ENCODE measurements around the gene PI4KA. TPM values are rescaled to one million over a fixed set of nuclear protein-coding genes. Genes with fewer than 3 reads are reported as not detected.
"Not testable (repeated sequence)": the region's sequence is repeated elsewhere in the genome, so short reads cannot be mapped to it uniquely, and the experiment has no call there.

Gene PI4KA
- total and polyA plus RNA-seq, 4 donors = 35.4 to 107 (median 50.3) TPM

DNA sequence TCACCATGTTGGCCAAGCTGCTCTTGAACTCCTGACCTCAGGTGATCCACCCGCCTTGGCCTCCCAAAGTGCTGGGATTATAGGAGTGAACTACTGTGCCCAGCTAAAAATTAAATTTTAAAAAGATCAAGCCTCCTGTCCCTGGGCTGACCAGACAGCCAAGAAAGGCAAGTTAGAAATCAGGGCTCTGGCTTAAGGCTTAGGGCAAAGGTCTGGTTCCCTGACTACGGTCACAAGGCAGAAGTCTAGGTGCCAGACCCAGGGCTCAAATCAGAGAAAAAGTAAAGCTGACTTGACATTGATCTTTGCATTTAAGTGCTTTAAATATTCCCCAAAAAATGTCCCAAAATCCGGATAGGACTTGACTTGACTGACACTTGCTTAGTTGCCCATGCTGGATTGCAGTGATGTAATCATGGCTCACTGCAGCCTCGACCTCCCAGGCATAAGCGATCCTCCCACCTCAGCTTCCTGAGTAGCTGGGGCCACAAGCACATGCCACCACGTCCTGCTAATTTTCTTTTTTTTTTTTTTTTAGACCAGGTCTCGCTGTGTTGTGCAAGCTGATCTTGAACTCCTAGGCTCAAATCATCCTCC lies 41.3 kb upstream of the PI4KA start:
- no peaks in the 10 kb centered on the region for H3K36me3 ChIP-seq (ENCODE audit: control insufficient read depth in 4 of 4, insufficient read depth in 4 of 4, low read length in 4 of 4)
- peaks cover 0 to 4% (median 0%) of the 10 kb centered on the region in 5 donors for H3K4me1 ChIP-seq (ENCODE audit: control insufficient read depth in 5 of 5, insufficient read depth in 5 of 5, low read length in 5 of 5)
- no peaks in the 10 kb centered on the region for H3K27me3 ChIP-seq (ENCODE audit: control insufficient read depth in 3 of 3, insufficient read depth in 3 of 3, low read length in 2 of 3)
- ATAC-seq (ENCODE audit: insufficient read depth, low FRiP score) (no peak), DNase-seq (no peak)
- no peaks in the 10 kb centered on the region for H3K9me3 ChIP-seq (ENCODE audit: control insufficient read depth in 4 of 4, insufficient read depth in 3 of 4, low read length in 3 of 4)
- 62 to 71% methylated on average over 7 of the region's 7 CpGs for WGBS, 2 donors
- no peak for TF ChIP-seq CTCF (IDR thresholded peaks at IDR 0.05; ENCODE audit: control extremely low read depth, extremely low read depth)
- no peak overlapping the region for H3K4me3 ChIP-seq
- no peak overlapping the region for H3K27ac ChIP-seq (ENCODE audit: low read depth in 1 of 2, low read length in 1 of 2)
- H3K9ac ChIP-seq (ENCODE audit: insufficient read depth in 1 of 2, low read length in 2 of 2) = no peak overlapping the region

DNA sequence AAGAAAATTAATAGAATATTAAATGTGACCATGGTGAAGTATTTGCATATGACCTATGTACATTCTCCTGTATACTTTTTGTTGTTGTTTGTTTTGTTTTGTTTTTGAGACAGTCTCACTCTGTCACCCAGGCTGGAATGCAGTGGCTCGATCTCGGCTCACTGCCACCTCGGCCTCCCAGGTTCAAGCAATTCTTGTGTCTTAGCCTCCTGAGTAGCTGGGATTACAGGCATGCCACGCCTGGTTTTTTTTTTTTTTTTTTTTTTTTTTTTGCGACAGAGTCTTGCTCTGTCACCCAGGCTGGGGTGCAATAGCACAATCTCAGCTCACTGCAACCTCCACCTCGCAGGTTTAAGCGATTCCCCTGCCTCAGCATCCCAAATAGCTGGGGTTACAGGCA lies 39.1 kb upstream of the PI4KA start:
- DNase-seq; H3K36me3 ChIP-seq (ENCODE audit: control insufficient read depth in 4 of 4, insufficient read depth in 4 of 4, low read length in 4 of 4); H3K4me1 ChIP-seq (ENCODE audit: control insufficient read depth in 5 of 5, insufficient read depth in 5 of 5, low read length in 5 of 5); ATAC-seq (ENCODE audit: insufficient read depth, low FRiP score); H3K9ac ChIP-seq (ENCODE audit: insufficient read depth in 1 of 2, low read length in 2 of 2); H3K9me3 ChIP-seq (ENCODE audit: control insufficient read depth in 4 of 4, insufficient read depth in 3 of 4, low read length in 3 of 4); H3K27ac ChIP-seq (ENCODE audit: low read depth in 1 of 2, low read length in 1 of 2); H3K27me3 ChIP-seq (ENCODE audit: control insufficient read depth in 3 of 3, insufficient read depth in 3 of 3, low read length in 2 of 3); H3K4me3 ChIP-seq: not testable (repeated sequence)
- WGBS, 2 donors = 83 to 86% methylated on average over 6 to 7 of the region's 7 CpGs

GRCh38 chr22:20890975-20891374 lies 32.4 kb upstream of the PI4KA start:
- TF ChIP-seq CTCF (IDR thresholded peaks at IDR 0.05; ENCODE audit: control extremely low read depth, extremely low read depth) = no peak
- Histone ChIP-seq H3K27ac (ENCODE audit: low read depth in 1 of 2, low read length in 1 of 2) (no peak overlapping the region), H3K4me3 (no peak overlapping the region), H3K9me3 (ENCODE audit: control insufficient read depth in 4 of 4, insufficient read depth in 3 of 4, low read length in 3 of 4) (no peaks in the 10 kb centered on the region), H3K36me3 (ENCODE audit: control insufficient read depth in 4 of 4, insufficient read depth in 4 of 4, low read length in 4 of 4) (peaks cover 4 to 10% (median 7%) of the 10 kb centered on the region in 4 donors), H3K4me1 (ENCODE audit: control insufficient read depth in 5 of 5, insufficient read depth in 5 of 5, low read length in 5 of 5) (no peaks in the 10 kb centered on the region), H3K9ac (ENCODE audit: insufficient read depth in 1 of 2, low read length in 2 of 2) (no peak overlapping the region), H3K27me3 (ENCODE audit: control insufficient read depth in 3 of 3, insufficient read depth in 3 of 3, low read length in 2 of 3) (no peaks in the 10 kb centered on the region)
- no peak for DNase-seq
- no peak for ATAC-seq (ENCODE audit: insufficient read depth, low FRiP score)
- 96 to 97% methylated on average over 6 of the region's 6 CpGs for WGBS, 2 donors

GRCh38 chr22:20889904-20890540 lies 31.4 kb upstream of the PI4KA start:
- H3K27me3 ChIP-seq (ENCODE audit: control insufficient read depth in 3 of 3, insufficient read depth in 3 of 3, low read length in 2 of 3) = no peaks in the 10 kb centered on the region
- peaks cover 4 to 11% (median 8%) of the 10 kb centered on the region in 4 donors for H3K36me3 ChIP-seq (ENCODE audit: control insufficient read depth in 4 of 4, insufficient read depth in 4 of 4, low read length in 4 of 4)
- H3K9me3 ChIP-seq (ENCODE audit: control insufficient read depth in 4 of 4, insufficient read depth in 3 of 4, low read length in 3 of 4) = no peaks in the 10 kb centered on the region
- ATAC-seq (ENCODE audit: insufficient read depth, low FRiP score) = no peak
- H3K4me3 ChIP-seq = no peak overlapping the region
- no peaks in the 10 kb centered on the region for H3K4me1 ChIP-seq (ENCODE audit: control insufficient read depth in 5 of 5, insufficient read depth in 5 of 5, low read length in 5 of 5)
- no peak overlapping the region for H3K27ac ChIP-seq (ENCODE audit: low read depth in 1 of 2, low read length in 1 of 2)
- no peak for DNase-seq
- no peak for TF ChIP-seq CTCF (IDR thresholded peaks at IDR 0.05; ENCODE audit: control extremely low read depth, extremely low read depth)
- 89% methylated on average over 13 of the region's 13 CpGs for WGBS, 2 donors
- no peak overlapping the region for H3K9ac ChIP-seq (ENCODE audit: insufficient read depth in 1 of 2, low read length in 2 of 2)

All from lung (tissue), 12 donors.